HG03103 (cell line): ENCODE data around the gene GNAQ.

Source experiments
- ATAC-seq: cut with Tn5 transposase; IDR thresholded peaks from one replicate; pipeline ENCODE4 v1.9.1; 2021; ENCODE audit warnings: low read depth; ENCODE audit not compliant: unreplicated experiment

GNAQ gene

GRCh38 chr9:77856615-77857014 lies 175.0 kb downstream of the GNAQ start:
- no peak for ATAC-seq

GRCh38 chr9:77854916-77855311 lies 176.7 kb downstream of the GNAQ start:
- ATAC-seq = no peak

- no peak for ATAC-seq
These were observed 177.2 kb downstream of the GNAQ start for GRCh38 chr9:77854258-77854915.

GRCh38 chr9:77853716-77854115 lies 177.9 kb downstream of the GNAQ start:
- ATAC-seq = no peak

- ATAC-seq = no peak
These were observed 179.6 kb downstream of the GNAQ start for GRCh38 chr9:77851882-77852595.

- no peak for ATAC-seq
These were observed 182.7 kb downstream of the GNAQ start for GRCh38 chr9:77848897-77849296.

GRCh38 chr9:77848404-77848803 lies 183.2 kb downstream of the GNAQ start:
- no peak for ATAC-seq

GRCh38 chr9:77847626-77848025 lies 184.0 kb downstream of the GNAQ start:
- ATAC-seq = no peak

- ATAC-seq = no peak
These were observed 184.5 kb downstream of the GNAQ start for GRCh38 chr9:77847059-77847499.

- ATAC-seq = no peak
These were observed 187.2 kb downstream of the GNAQ start for GRCh38 chr9:77844415-77844814.

- ATAC-seq = no peak
These were observed 187.8 kb downstream of the GNAQ start for GRCh38 chr9:77843871-77844155.

- ATAC-seq = no peak
These were observed 188.3 kb downstream of the GNAQ start for GRCh38 chr9:77843076-77843870.

- peak; percentile 73 for ATAC-seq
These were observed 189.7 kb downstream of the GNAQ start for GRCh38 chr9:77841739-77842386.

- no peak for ATAC-seq
These were observed 192.0 kb downstream of the GNAQ start for GRCh38 chr9:77839459-77840140.

GRCh38 chr9:77838986-77839385 lies 192.6 kb downstream of the GNAQ start:
- no peak for ATAC-seq

- no peak for ATAC-seq
These were observed 196.6 kb downstream of the GNAQ start for GRCh38 chr9:77834898-77835488.

GRCh38 chr9:77833561-77834429 lies 197.8 kb downstream of the GNAQ start:
- ATAC-seq = no peak

- no peak for ATAC-seq
These were observed 199.0 kb downstream of the GNAQ start for GRCh38 chr9:77832639-77833038.

GRCh38 chr9:77831781-77832180 lies 199.8 kb downstream of the GNAQ start:
- no peak for ATAC-seq
